Panc1 (cell line): ENCODE data around the gene TCF7. TPM values are rescaled to one million over a fixed set of nuclear protein-coding genes. Genes with fewer than 3 reads are reported as not detected.

ENCODE experiments used
- ATAC-seq: fragments of 200-7000 bp; cut with Tn5 transposase; 2 replicates; pipeline ENCODE4 v1.9.1; 2020; ENCODE audit warnings: mild to moderate bottlenecking, moderate library complexity
- BruUV-seq: library from RNA; stranded (reverse); fragments of 400-500 nt; replicated peaks from 2 replicates; lab custom pipeline; 2021; lab: Mats Ljungman, UMichigan
- CTCF ChIA-PET: fragments of 300-600 bp; sonication (Branson Sonifier 250); formaldehyde crosslinking; loops from one replicate; lab custom pipeline; 2022; ENCODE audit warnings: antibody characterized with exemption; lab: Charles Lee
- POLR2A ChIA-PET: fragments of 300-600 bp; sonication (Branson Sonifier 250); formaldehyde crosslinking; loops from one replicate; lab custom pipeline; 2022; ENCODE audit warnings: antibody characterized with exemption; lab: Charles Lee
- DNase-seq: peaks from one replicate; pipeline ENCODE4 v3.0.0-alpha.2; 2010; ENCODE audit warnings: low read depth, low spot score
- H3K27ac ChIP-seq: 2 replicates; pipeline ENCODE4 v1.5.1; 2011; ENCODE audit warnings: mild to moderate bottlenecking, low read length, inconsistent platforms
- H3K27me3 ChIP-seq: fragments of 200-500 bp; sonication (Bioruptor generic); 2 replicates; pipeline ENCODE4 v1.6.0; 2014; ENCODE audit warnings: low read length, inconsistent platforms; ENCODE audit not compliant: control insufficient read depth, insufficient read depth
- H3K36me3 ChIP-seq: fragments of 200-500 bp; sonication (Bioruptor generic); 2 replicates; pipeline ENCODE4 v1.5.1; 2014; ENCODE audit warnings: inconsistent platforms, mild to moderate bottlenecking, low read length, moderate library complexity; ENCODE audit not compliant: control insufficient read depth, insufficient read depth
- H3K4me1 ChIP-seq: 2 replicates; pipeline ENCODE4 v1.5.1; 2011; ENCODE audit warnings: inconsistent platforms, mild to moderate bottlenecking, low read length, moderate library complexity; ENCODE audit not compliant: control insufficient read depth, insufficient read depth
- H3K4me3 ChIP-seq, 2 experiments: 2 replicates each; pipeline ENCODE4 v1.5.1; 2011 to 2012; ENCODE audit warnings: low read depth in 2 of 2, low read length in 2 of 2, mild to moderate bottlenecking in 2 of 2, inconsistent platforms in 1 of 2, moderate library complexity in 1 of 2
- H3K9me3 ChIP-seq: fragments of 200-500 bp; sonication (Bioruptor generic); 2 replicates; pipeline ENCODE4 v1.5.1; 2014; ENCODE audit warnings: low read depth, mild to moderate bottlenecking, inconsistent platforms, low read length, moderate library complexity; ENCODE audit not compliant: control insufficient read depth, insufficient read depth
- POLR2AphosphoS5 ChIP-seq: IDR thresholded peaks from 2 replicates; pipeline ENCODE4 v1.6.1; 2012; ENCODE audit warnings: mild to moderate bottlenecking, low read depth, low read length, moderate library complexity
- REST ChIP-seq, 2 experiments: IDR thresholded peaks; 2 replicates each; pipeline ENCODE4 v1.6.1; 2011 to 2012; ENCODE audit warnings: low read depth in 2 of 2, control low read depth in 1 of 2, low read length in 1 of 2, mild to moderate bottlenecking in 1 of 2, moderate library complexity in 1 of 2; ENCODE audit not compliant: insufficient read depth in 1 of 2
- SIN3A ChIP-seq: IDR thresholded peaks from 2 replicates; pipeline ENCODE4 v1.6.1; 2012; ENCODE audit warnings: low read depth, mild to moderate bottlenecking, low read length, moderate library complexity, borderline replicate concordance; ENCODE audit not compliant: insufficient read depth
- TCF7L2 ChIP-seq: IDR thresholded peaks from 2 replicates; pipeline ENCODE4 v1.6.1; 2011; ENCODE audit warnings: mild to moderate bottlenecking, low read depth, low read length, inconsistent platforms
- in situ Hi-C: cut with HindIII; loops from 2 replicates; pipeline ENCODE4 v1.10.0; 2016; ENCODE audit warnings: low sequenced_read_pairs, low pct_unique_long_range_greater_than_20kb
- intact Hi-C: fragments of 100-400 bp; cut with micrococcal nuclease; formaldehyde crosslinking; loops from one replicate; pipeline ENCODE4 v1.10.0; 2022; ENCODE audit not compliant: unreplicated experiment
- total RNA-seq: library from RNA; stranded (reverse); gene quantifications from one replicate; pipeline ENCODE4 v1.2.1, GENCODE V29; 2021; ENCODE audit not compliant: unreplicated experiment
- TF ChIP-seq, protein P1 (sequence below): fragments of 450-650 bp; IDR thresholded peaks from 2 replicates; pipeline ENCODE4 v1.5.1; 2017; ENCODE audit warnings: mild to moderate bottlenecking

TCF7 gene
- total RNA-seq, 1 experiment from 2014 or later, result 24.0 TPM

- no TSS peak for BruUV-seq
- no peaks in the 10 kb centered on the region for H3K9me3 ChIP-seq
- ATAC-seq (no peak), DNase-seq (no peak)
- intact Hi-C loops, result no loop called here
- TF ChIP-seq TCF7L2 (no peak), POLR2AphosphoS5 (no peak), SIN3A (no peak), REST (IDR thresholded peaks at IDR 0.05; ENCODE audit: insufficient read depth in 1 of 2, low read depth in 2 of 2, low read length in 1 of 2) (no peak)
- TF ChIP-seq, protein P1, sequence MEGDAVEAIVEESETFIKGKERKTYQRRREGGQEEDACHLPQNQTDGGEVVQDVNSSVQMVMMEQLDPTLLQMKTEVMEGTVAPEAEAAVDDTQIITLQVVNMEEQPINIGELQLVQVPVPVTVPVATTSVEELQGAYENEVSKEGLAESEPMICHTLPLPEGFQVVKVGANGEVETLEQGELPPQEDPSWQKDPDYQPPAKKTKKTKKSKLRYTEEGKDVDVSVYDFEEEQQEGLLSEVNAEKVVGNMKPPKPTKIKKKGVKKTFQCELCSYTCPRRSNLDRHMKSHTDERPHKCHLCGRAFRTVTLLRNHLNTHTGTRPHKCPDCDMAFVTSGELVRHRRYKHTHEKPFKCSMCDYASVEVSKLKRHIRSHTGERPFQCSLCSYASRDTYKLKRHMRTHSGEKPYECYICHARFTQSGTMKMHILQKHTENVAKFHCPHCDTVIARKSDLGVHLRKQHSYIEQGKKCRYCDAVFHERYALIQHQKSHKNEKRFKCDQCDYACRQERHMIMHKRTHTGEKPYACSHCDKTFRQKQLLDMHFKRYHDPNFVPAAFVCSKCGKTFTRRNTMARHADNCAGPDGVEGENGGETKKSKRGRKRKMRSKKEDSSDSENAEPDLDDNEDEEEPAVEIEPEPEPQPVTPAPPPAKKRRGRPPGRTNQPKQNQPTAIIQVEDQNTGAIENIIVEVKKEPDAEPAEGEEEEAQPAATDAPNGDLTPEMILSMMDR, result no peak
- ChIA-PET CTCF (interaction anchor here (0.6 to 1.4 kb wide), 3 partner anchors 86 to 105 kb away, joined by 3 to 11 read pairs (median 3); no protein-coding TSS in a partner anchor), POLR2A (no interaction called here)
- H3K4me1 ChIP-seq, result peaks cover 19% of the 10 kb centered on the region
- in situ Hi-C loops, result no loop called here
- no peak overlapping the region for H3K27ac ChIP-seq
- H3K27me3 ChIP-seq, result no peaks in the 10 kb centered on the region
- peaks cover 2% of the 10 kb centered on the region; the same call in 1 of the 2 replicates for H3K36me3 ChIP-seq
- no peak overlapping the region for H3K4me3 ChIP-seq
Observed at GRCh38 chr5:134143944-134144941, 29.8 kb downstream of the TCF7 start.

- CTCF ChIA-PET, result interaction anchor here (1.3 kb wide), 1 partner anchor 106 kb away, joined by 3 read pairs; no protein-coding TSS in a partner anchor
- intact Hi-C loops, result no loop called here
Observed at GRCh38 chr5:134145041-134145757, 30.7 kb downstream of the TCF7 start.

More at GRCh38 chr5:134145041-134145757, 30.7 kb downstream of the TCF7 start:
- no peak for ATAC-seq
- POLR2A ChIA-PET, result no interaction called here
- DNase-seq, result no peak
- no peak for TF ChIP-seq TCF7L2
- no peak for TF ChIP-seq POLR2AphosphoS5
- TF ChIP-seq, protein P1, result no peak
- TF ChIP-seq REST (IDR thresholded peaks at IDR 0.05; ENCODE audit: insufficient read depth in 1 of 2, low read depth in 2 of 2, low read length in 1 of 2), result no peak
- no peak for TF ChIP-seq SIN3A
- Histone ChIP-seq H3K27ac (no peak overlapping the region), H3K36me3 (peaks cover 2% of the 10 kb centered on the region; the same call in 1 of the 2 replicates), H3K27me3 (no peaks in the 10 kb centered on the region), H3K9me3 (no peaks in the 10 kb centered on the region), H3K4me3 (no peak overlapping the region), H3K4me1 (peaks cover 13% of the 10 kb centered on the region)
- in situ Hi-C loops, result no loop called here
- no TSS peak for BruUV-seq
